Skeletal muscle tissue (tissue), 4 donors: Measurements from ENCODE around the gene HSP90B1. TPM values are rescaled to one million over a fixed set of nuclear protein-coding genes. Genes with fewer than 3 reads are reported as not detected.

ENCODE experiments used
- H3K27ac ChIP-seq: one replicate; pipeline ENCODE4 v1.7.0; 2013; ENCODE audit warnings: mild to moderate bottlenecking, low read depth, low read length, inconsistent platforms
- H3K27me3 ChIP-seq, 3 donors: one replicate each; pipeline ENCODE4 v1.7.0; 2013; ENCODE audit warnings: low read length in 3 of 3; ENCODE audit not compliant: control insufficient read depth in 3 of 3, insufficient read depth in 3 of 3
- H3K36me3 ChIP-seq, 3 donors: one replicate each; pipeline ENCODE4 v1.7.0; 2013; ENCODE audit warnings: low read length in 3 of 3; ENCODE audit not compliant: control insufficient read depth in 3 of 3, insufficient read depth in 3 of 3
- H3K4me1 ChIP-seq, 3 donors: one replicate each; pipeline ENCODE4 v1.7.0; 2013; ENCODE audit warnings: low read length in 3 of 3, mild to moderate bottlenecking in 3 of 3; ENCODE audit not compliant: control insufficient read depth in 3 of 3, insufficient read depth in 3 of 3
- H3K4me3 ChIP-seq, 3 donors: one replicate each; pipeline ENCODE4 v1.7.0; 2013; ENCODE audit warnings: low read length in 3 of 3
- H3K9ac ChIP-seq, 3 donors: one replicate each; pipeline ENCODE4 v1.7.0; 2013; ENCODE audit warnings: low read length in 3 of 3, mild to moderate bottlenecking in 3 of 3, moderate library complexity in 2 of 3, low read depth in 1 of 3
- H3K9me3 ChIP-seq, 3 donors: one replicate each; pipeline ENCODE4 v1.7.0; 2013; ENCODE audit warnings: low read length in 3 of 3; ENCODE audit not compliant: control insufficient read depth in 3 of 3
- total RNA-seq: library from RNA; depleted of rRNA; stranded (reverse); fragments of >200 nt; gene quantifications from one replicate; pipeline ENCODE4 v1.2.3, GENCODE V29; 2014
- donor health status: Osteomylitis.

HSP90B1 gene
- total RNA-seq, 1 donor from 2014 or later = 216 TPM

DNA sequence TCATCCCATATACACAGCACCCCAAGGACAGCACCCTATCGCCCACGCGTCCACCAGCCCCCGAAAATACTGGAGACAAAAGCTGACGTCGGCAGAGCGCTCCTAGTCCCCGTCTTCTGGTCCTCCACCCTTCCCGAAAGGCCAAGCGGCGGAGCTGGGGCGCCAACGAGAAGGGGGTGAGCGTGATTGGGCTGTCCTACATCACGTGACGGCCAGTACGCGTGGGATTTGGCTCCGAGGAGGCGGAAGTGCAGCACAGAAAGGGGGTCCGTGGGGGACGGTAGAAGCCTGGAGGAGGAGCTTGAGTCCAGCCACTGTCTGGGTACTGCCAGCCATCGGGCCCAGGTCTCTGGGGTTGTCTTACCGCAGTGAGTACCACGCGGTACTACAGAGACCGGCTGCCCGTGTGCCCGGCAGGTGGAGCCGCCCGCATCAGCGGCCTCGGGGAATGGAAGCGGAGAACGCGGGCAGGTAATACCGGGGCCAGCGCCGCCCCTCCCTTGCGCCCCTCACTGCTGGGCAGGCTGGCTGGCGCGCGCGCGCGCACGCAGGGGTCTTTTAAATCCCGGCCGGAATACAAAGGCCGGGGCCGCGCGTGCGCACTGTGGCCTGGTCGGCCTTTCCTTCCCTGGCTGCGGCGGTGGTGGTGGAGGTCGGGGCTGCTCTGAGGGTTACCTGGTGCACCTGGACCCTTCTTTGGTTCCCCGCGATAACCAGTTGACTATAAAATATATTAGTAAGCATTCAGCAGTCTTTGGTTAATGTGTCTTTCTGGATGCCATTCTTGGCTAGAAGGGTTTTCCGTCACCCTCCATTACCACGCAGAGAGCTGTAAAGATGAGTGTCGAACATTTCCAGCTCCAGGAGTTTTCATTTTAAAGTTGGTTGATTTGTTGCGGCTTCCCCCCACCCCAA is 35.6 kb downstream of the HSP90B1 start, which contains the start of gene TDG:
TSS of gene TDG (plus strand) at position 283 of the 915 bp plus-strand sequence. CDS start at position 449, 166 bp downstream.
- H3K27ac ChIP-seq = peak within 1 kb of the TSS; percentile 87
- H3K27me3 ChIP-seq = no peaks in the 10 kb centered on the region
- no peaks in the 10 kb centered on the region for H3K36me3 ChIP-seq
- H3K9me3 ChIP-seq = no peaks in the 10 kb centered on the region
- peak within 1 kb of the TSS; percentile 83 to 99 (median 99) for H3K4me3 ChIP-seq
- peaks cover 11 to 32% (median 30%) of the 10 kb centered on the region in 3 donors for H3K4me1 ChIP-seq
- peak within 1 kb of the TSS; percentile 97 to 100 (median 100) for H3K9ac ChIP-seq

- Histone ChIP-seq H3K4me3 (peak overlapping the region; percentile 83 to 99 (median 99)), H3K27ac (peak overlapping the region; percentile 87), H3K27me3 (no peaks in the 10 kb centered on the region), H3K9ac (peak overlapping the region; percentile 88 to 100 (median 97)), H3K36me3 (no peaks in the 10 kb centered on the region), H3K4me1 (peaks cover 11 to 32% (median 30%) of the 10 kb centered on the region in 3 donors), H3K9me3 (no peaks in the 10 kb centered on the region)
These were observed 36.5 kb downstream of the HSP90B1 start for GRCh38 chr12:103966736-103967135.

DNA sequence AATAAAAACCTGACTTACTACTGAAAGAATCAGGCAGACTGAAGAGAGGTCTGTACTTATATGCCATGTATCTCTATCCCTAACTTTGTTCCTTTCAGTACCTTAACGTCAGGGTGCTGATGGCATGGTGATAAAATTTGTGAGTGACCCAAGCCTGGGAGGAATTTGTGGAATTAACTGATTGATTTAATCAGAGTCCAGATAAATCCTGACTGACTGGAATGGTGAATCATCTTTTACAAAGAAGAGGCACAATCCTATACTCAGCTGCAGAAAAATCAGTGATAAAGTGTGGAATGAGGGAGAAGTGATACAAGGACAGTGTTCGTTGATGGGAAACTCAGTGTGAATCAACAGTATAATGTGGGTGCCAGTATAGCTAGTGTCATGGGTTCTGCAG is 39.2 kb downstream of the HSP90B1 start:
- Histone ChIP-seq H3K27me3 (no peaks in the 10 kb centered on the region), H3K9me3 (no peaks in the 10 kb centered on the region), H3K4me1 (peaks cover 8 to 28% (median 23%) of the 10 kb centered on the region in 3 donors), H3K36me3 (peaks cover 0 to 2% (median 0%) of the 10 kb centered on the region in 3 donors), H3K9ac (no peak overlapping the region), H3K27ac (no peak overlapping the region), H3K4me3 (no peak overlapping the region)

GRCh38 chr12:103973909-103974308 is 43.7 kb downstream of the HSP90B1 start:
- Histone ChIP-seq H3K27me3 (no peaks in the 10 kb centered on the region), H3K4me1 (peaks cover 0 to 8% (median 2%) of the 10 kb centered on the region in 3 donors), H3K27ac (no peak overlapping the region), H3K9me3 (no peaks in the 10 kb centered on the region), H3K9ac (no peak overlapping the region), H3K36me3 (peaks cover 3 to 20% (median 19%) of the 10 kb centered on the region in 3 donors), H3K4me3 (no peak overlapping the region)

DNA sequence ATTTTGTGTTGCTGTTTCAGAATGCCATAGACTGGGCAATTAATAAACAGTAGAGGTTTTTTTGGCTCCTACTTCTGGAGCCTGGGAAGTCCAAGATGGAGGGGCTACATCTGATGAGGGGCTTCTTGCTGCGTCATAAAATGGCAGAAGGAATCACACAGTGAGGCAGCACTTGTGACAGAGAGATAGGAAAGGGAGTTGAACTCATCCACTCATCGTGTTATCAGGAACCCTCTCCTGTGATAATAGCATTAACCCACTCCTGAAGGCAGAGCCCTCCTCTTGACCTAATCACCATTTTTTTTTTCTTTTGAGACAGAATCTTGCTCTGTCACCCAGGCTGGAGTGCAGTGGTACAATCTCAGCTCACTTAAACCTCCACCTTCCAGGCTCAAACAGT is 45.2 kb downstream of the HSP90B1 start:
- H3K27ac ChIP-seq = no peak overlapping the region
- H3K4me3 ChIP-seq = no peak overlapping the region
- no peaks in the 10 kb centered on the region for H3K4me1 ChIP-seq
- peaks cover 4 to 29% (median 26%) of the 10 kb centered on the region in 3 donors for H3K36me3 ChIP-seq
- no peaks in the 10 kb centered on the region for H3K9me3 ChIP-seq
- no peak overlapping the region for H3K9ac ChIP-seq
- H3K27me3 ChIP-seq = no peaks in the 10 kb centered on the region

DNA sequence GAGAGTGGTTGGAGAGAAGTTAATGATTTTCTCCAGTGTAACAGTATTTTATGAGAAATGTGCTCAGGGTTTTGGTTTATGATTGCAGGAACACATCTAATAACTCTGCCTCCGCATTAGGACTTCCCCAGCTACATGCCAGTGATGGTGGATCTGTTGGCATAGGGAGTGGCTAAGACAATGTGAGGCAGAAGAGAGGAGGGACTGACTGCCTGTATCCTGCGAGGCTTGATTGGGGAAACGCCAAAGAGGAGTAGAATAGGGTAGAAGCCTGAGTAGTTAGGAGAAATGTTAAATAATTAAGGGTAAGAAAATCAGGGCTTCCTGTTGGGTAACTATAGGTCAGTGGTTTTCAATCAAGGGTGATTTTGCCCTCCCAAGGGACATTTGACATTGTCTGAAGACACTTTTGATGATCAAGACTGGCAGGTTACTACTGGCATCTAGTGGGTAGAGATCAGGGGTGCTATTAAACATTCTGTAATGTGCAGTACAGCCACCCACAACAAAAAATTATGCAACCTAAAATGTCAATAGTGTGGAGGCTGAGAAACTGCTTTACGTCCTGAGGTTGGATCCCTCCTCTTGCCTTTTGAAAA is 48.3 kb downstream of the HSP90B1 start:
- no peak overlapping the region for H3K4me3 ChIP-seq
- no peaks in the 10 kb centered on the region for H3K27me3 ChIP-seq
- no peaks in the 10 kb centered on the region for H3K4me1 ChIP-seq
- H3K9ac ChIP-seq = no peak overlapping the region
- H3K36me3 ChIP-seq = peaks cover 16 to 50% (median 44%) of the 10 kb centered on the region in 3 donors
- no peaks in the 10 kb centered on the region for H3K9me3 ChIP-seq
- H3K27ac ChIP-seq = no peak overlapping the region

GRCh38 chr12:103986829-103987228 is 56.6 kb downstream of the HSP90B1 start:
- no peaks in the 10 kb centered on the region for H3K9me3 ChIP-seq
- H3K27ac ChIP-seq = no peak overlapping the region
- H3K27me3 ChIP-seq = no peaks in the 10 kb centered on the region
- no peaks in the 10 kb centered on the region for H3K4me1 ChIP-seq
- H3K36me3 ChIP-seq = peaks cover 27 to 54% (median 45%) of the 10 kb centered on the region in 3 donors
- no peak overlapping the region for H3K4me3 ChIP-seq
- no peak overlapping the region for H3K9ac ChIP-seq

DNA sequence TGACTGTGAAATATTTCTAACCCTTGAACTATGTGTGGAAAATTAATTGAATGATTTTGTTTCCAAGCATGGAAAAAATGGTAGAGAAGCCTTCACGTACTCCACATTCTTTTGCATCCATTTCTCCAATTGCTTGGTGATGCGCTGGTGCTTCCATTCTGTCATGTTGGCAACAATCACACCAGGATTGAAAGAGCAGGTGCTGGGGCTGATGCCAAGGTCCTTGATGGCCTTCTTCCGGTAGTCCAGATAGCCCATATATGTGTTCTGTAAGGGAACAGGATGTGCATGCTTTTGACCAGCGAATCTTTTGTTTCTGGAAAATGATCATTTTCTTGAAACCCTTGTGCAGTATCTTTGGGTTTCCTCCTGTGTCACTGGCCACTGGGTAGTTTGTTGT is 64.0 kb downstream of the HSP90B1 start:
- Histone ChIP-seq H3K9me3 (no peaks in the 10 kb centered on the region), H3K36me3 (peaks cover 0 to 3% (median 2%) of the 10 kb centered on the region in 3 donors), H3K9ac (no peak overlapping the region), H3K27me3 (peaks cover 0 to 3% (median 0%) of the 10 kb centered on the region in 3 donors), H3K4me3 (no peak overlapping the region), H3K4me1 (peaks cover 0 to 11% (median 6%) of the 10 kb centered on the region in 3 donors), H3K27ac (no peak overlapping the region)

DNA sequence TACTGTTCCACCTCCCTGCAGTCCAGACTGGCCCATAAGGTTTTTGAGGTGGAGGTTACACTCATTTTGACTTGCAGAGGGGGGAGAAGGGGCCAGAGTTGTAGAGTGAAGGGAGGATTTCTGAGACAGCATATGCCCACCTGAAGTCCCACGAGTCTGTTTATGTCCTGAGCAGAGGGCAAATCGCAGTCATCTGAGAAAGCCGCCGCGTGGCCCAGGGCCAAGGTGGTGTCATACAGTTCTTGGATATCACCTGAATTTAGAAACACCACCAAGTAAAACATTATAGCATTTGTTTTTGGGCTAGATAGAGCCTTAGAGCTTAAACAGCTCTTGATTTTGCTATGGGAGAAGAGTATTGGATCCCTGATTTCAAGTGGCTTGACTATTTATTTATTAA is 66.4 kb downstream of the HSP90B1 start:
- peaks cover 0 to 11% (median 6%) of the 10 kb centered on the region in 3 donors for H3K4me1 ChIP-seq
- no peaks in the 10 kb centered on the region for H3K9me3 ChIP-seq
- no peak overlapping the region for H3K4me3 ChIP-seq
- no peaks in the 10 kb centered on the region for H3K36me3 ChIP-seq
- no peak overlapping the region for H3K9ac ChIP-seq
- H3K27me3 ChIP-seq = peaks cover 0 to 3% (median 0%) of the 10 kb centered on the region in 3 donors
- no peak overlapping the region for H3K27ac ChIP-seq
